Measurements from ENCODE around the gene MCM7.

The MCM7 gene

GRCh38 chr7:100066953-100067352 is 34.2 kb downstream of the MCM7 start:
- no peaks in the 10 kb centered on the region for H3K4me1 ChIP-seq (ENCODE audit: control insufficient read depth, insufficient read depth, low read length)
- WGBS (ENCODE audit: insufficient coverage, insufficient read length) = no CpG with 5 or more reads among the region's 7 CpGs
- peaks cover 17% of the 10 kb centered on the region for H3K9me3 ChIP-seq (ENCODE audit: control insufficient read depth, insufficient read depth, low read length)
- no peak for DNase-seq (ENCODE audit: low read depth, low spot score)
- H3K4me3 ChIP-seq (ENCODE audit: low read length) = no peak overlapping the region
- no peak overlapping the region for H3K27ac ChIP-seq (ENCODE audit: low read length)
- H3K27me3 ChIP-seq (ENCODE audit: control insufficient read depth, insufficient read depth, low read length) = no peaks in the 10 kb centered on the region
- H3K36me3 ChIP-seq (ENCODE audit: control insufficient read depth, insufficient read depth, low read length) = peaks cover 34% of the 10 kb centered on the region

GRCh38 chr7:100065452-100066186 is 35.6 kb downstream of the MCM7 start:
- peaks cover 25% of the 10 kb centered on the region for H3K36me3 ChIP-seq (ENCODE audit: control insufficient read depth, insufficient read depth, low read length)
- H3K27ac ChIP-seq (ENCODE audit: low read length) = no peak overlapping the region
- no peak overlapping the region for H3K4me3 ChIP-seq (ENCODE audit: low read length)
- WGBS (ENCODE audit: insufficient coverage, insufficient read length) = no CpG with 5 or more reads among the region's 8 CpGs
- peaks cover 3% of the 10 kb centered on the region for H3K9me3 ChIP-seq (ENCODE audit: control insufficient read depth, insufficient read depth, low read length)
- H3K27me3 ChIP-seq (ENCODE audit: control insufficient read depth, insufficient read depth, low read length) = no peaks in the 10 kb centered on the region
- DNase-seq (ENCODE audit: low read depth, low spot score) = no peak
- H3K4me1 ChIP-seq (ENCODE audit: control insufficient read depth, insufficient read depth, low read length) = no peaks in the 10 kb centered on the region

GRCh38 chr7:100064162-100064561 is 37.0 kb downstream of the MCM7 start:
- H3K4me3 ChIP-seq (ENCODE audit: low read length) = no peak overlapping the region
- H3K27me3 ChIP-seq (ENCODE audit: control insufficient read depth, insufficient read depth, low read length) = no peaks in the 10 kb centered on the region
- peaks cover 16% of the 10 kb centered on the region for H3K36me3 ChIP-seq (ENCODE audit: control insufficient read depth, insufficient read depth, low read length)
- DNase-seq (ENCODE audit: low read depth, low spot score) = no peak
- H3K9me3 ChIP-seq (ENCODE audit: control insufficient read depth, insufficient read depth, low read length) = no peaks in the 10 kb centered on the region
- no CpG with 5 or more reads among the region's 9 CpGs for WGBS (ENCODE audit: insufficient coverage, insufficient read length)
- H3K27ac ChIP-seq (ENCODE audit: low read length) = no peak overlapping the region
- H3K4me1 ChIP-seq (ENCODE audit: control insufficient read depth, insufficient read depth, low read length) = no peaks in the 10 kb centered on the region

GRCh38 chr7:100063376-100063775 is 37.8 kb downstream of the MCM7 start:
- DNase-seq (ENCODE audit: low read depth, low spot score) = no peak
- Histone ChIP-seq H3K4me3 (ENCODE audit: low read length) (no peak overlapping the region), H3K36me3 (ENCODE audit: control insufficient read depth, insufficient read depth, low read length) (peaks cover 16% of the 10 kb centered on the region), H3K4me1 (ENCODE audit: control insufficient read depth, insufficient read depth, low read length) (no peaks in the 10 kb centered on the region), H3K27ac (ENCODE audit: low read length) (no peak overlapping the region), H3K27me3 (ENCODE audit: control insufficient read depth, insufficient read depth, low read length) (no peaks in the 10 kb centered on the region), H3K9me3 (ENCODE audit: control insufficient read depth, insufficient read depth, low read length) (no peaks in the 10 kb centered on the region)
- no CpG with 5 or more reads among the region's 4 CpGs for WGBS (ENCODE audit: insufficient coverage, insufficient read length)

GRCh38 chr7:100061518-100062193 is 39.5 kb downstream of the MCM7 start:
- peaks cover 28% of the 10 kb centered on the region for H3K36me3 ChIP-seq (ENCODE audit: control insufficient read depth, insufficient read depth, low read length)
- H3K4me1 ChIP-seq (ENCODE audit: control insufficient read depth, insufficient read depth, low read length) = no peaks in the 10 kb centered on the region
- H3K27ac ChIP-seq (ENCODE audit: low read length) = no peak overlapping the region
- WGBS (ENCODE audit: insufficient coverage, insufficient read length) = no CpG with 5 or more reads among the region's 11 CpGs
- H3K27me3 ChIP-seq (ENCODE audit: control insufficient read depth, insufficient read depth, low read length) = no peaks in the 10 kb centered on the region
- H3K4me3 ChIP-seq (ENCODE audit: low read length) = no peak overlapping the region
- DNase-seq (ENCODE audit: low read depth, low spot score) = no peak
- H3K9me3 ChIP-seq (ENCODE audit: control insufficient read depth, insufficient read depth, low read length) = no peaks in the 10 kb centered on the region

- WGBS (ENCODE audit: insufficient coverage, insufficient read length) = no CpG with 5 or more reads among the region's 5 CpGs
- Histone ChIP-seq H3K9me3 (ENCODE audit: control insufficient read depth, insufficient read depth, low read length) (no peaks in the 10 kb centered on the region), H3K4me1 (ENCODE audit: control insufficient read depth, insufficient read depth, low read length) (no peaks in the 10 kb centered on the region), H3K27ac (ENCODE audit: low read length) (no peak overlapping the region), H3K4me3 (ENCODE audit: low read length) (no peak overlapping the region), H3K36me3 (ENCODE audit: control insufficient read depth, insufficient read depth, low read length) (peaks cover 24% of the 10 kb centered on the region), H3K27me3 (ENCODE audit: control insufficient read depth, insufficient read depth, low read length) (no peaks in the 10 kb centered on the region)
- DNase-seq (ENCODE audit: low read depth, low spot score) = no peak
These were observed 41.9 kb downstream of the MCM7 start for GRCh38 chr7:100059251-100059739.

GRCh38 chr7:100057006-100057405 is 44.2 kb downstream of the MCM7 start:
- Histone ChIP-seq H3K27ac (ENCODE audit: low read length) (no peak overlapping the region), H3K4me3 (ENCODE audit: low read length) (no peak overlapping the region), H3K4me1 (ENCODE audit: control insufficient read depth, insufficient read depth, low read length) (no peaks in the 10 kb centered on the region), H3K9me3 (ENCODE audit: control insufficient read depth, insufficient read depth, low read length) (no peaks in the 10 kb centered on the region), H3K36me3 (ENCODE audit: control insufficient read depth, insufficient read depth, low read length) (peaks cover 16% of the 10 kb centered on the region; the same call in 1 of the 2 replicates), H3K27me3 (ENCODE audit: control insufficient read depth, insufficient read depth, low read length) (no peaks in the 10 kb centered on the region)
- DNase-seq (ENCODE audit: low read depth, low spot score) = no peak
- WGBS (ENCODE audit: insufficient coverage, insufficient read length) = no CpG with 5 or more reads among the region's 10 CpGs

- no CpG with 5 or more reads among the region's 3 CpGs for WGBS (ENCODE audit: insufficient coverage, insufficient read length)
These were observed 48.0 kb downstream of the MCM7 start for GRCh38 chr7:100053215-100053614.

GRCh38 chr7:100051611-100052010 is 49.6 kb downstream of the MCM7 start:
- no peak for DNase-seq (ENCODE audit: low read depth, low spot score)
- Histone ChIP-seq H3K4me1 (ENCODE audit: control insufficient read depth, insufficient read depth, low read length) (no peaks in the 10 kb centered on the region), H3K4me3 (ENCODE audit: low read length) (no peak overlapping the region), H3K27me3 (ENCODE audit: control insufficient read depth, insufficient read depth, low read length) (no peaks in the 10 kb centered on the region), H3K27ac (ENCODE audit: low read length) (no peak overlapping the region), H3K36me3 (ENCODE audit: control insufficient read depth, insufficient read depth, low read length) (no peaks in the 10 kb centered on the region), H3K9me3 (ENCODE audit: control insufficient read depth, insufficient read depth, low read length) (no peaks in the 10 kb centered on the region)
- WGBS (ENCODE audit: insufficient coverage, insufficient read length) = no CpG with 5 or more reads among the region's 3 CpGs

More at GRCh38 chr7:100053215-100053614, 48.0 kb downstream of the MCM7 start:
- no peak overlapping the region for H3K4me3 ChIP-seq (ENCODE audit: low read length)
- no peaks in the 10 kb centered on the region for H3K4me1 ChIP-seq (ENCODE audit: control insufficient read depth, insufficient read depth, low read length)
- no peaks in the 10 kb centered on the region for H3K9me3 ChIP-seq (ENCODE audit: control insufficient read depth, insufficient read depth, low read length)
- no peak overlapping the region for H3K27ac ChIP-seq (ENCODE audit: low read length)
- no peak for DNase-seq (ENCODE audit: low read depth, low spot score)
- peaks cover 11% of the 10 kb centered on the region; the same call in 1 of the 2 replicates for H3K36me3 ChIP-seq (ENCODE audit: control insufficient read depth, insufficient read depth, low read length)
- H3K27me3 ChIP-seq (ENCODE audit: control insufficient read depth, insufficient read depth, low read length) = no peaks in the 10 kb centered on the region

- Histone ChIP-seq H3K27ac (ENCODE audit: low read length) (no peak within 1 kb of the TSS), H3K9me3 (ENCODE audit: control insufficient read depth, insufficient read depth, low read length) (no peaks in the 10 kb centered on the region), H3K27me3 (ENCODE audit: control insufficient read depth, insufficient read depth, low read length) (no peaks in the 10 kb centered on the region), H3K36me3 (ENCODE audit: control insufficient read depth, insufficient read depth, low read length) (no peaks in the 10 kb centered on the region), H3K4me1 (ENCODE audit: control insufficient read depth, insufficient read depth, low read length) (no peaks in the 10 kb centered on the region), H3K4me3 (ENCODE audit: low read length) (peak within 1 kb of the TSS; percentile 68)
- peak; percentile 64 for DNase-seq (ENCODE audit: low read depth, low spot score)
- WGBS (ENCODE audit: insufficient coverage, insufficient read length) = no CpG with 5 or more reads among the region's 47 CpGs
These were observed 51.5 kb downstream of the MCM7 start, which contains the start of gene ZSCAN21 for GRCh38 chr7:100049441-100050291. Gene ZSCAN21 (plus strand): TSS chr7:100049774. CDS start chr7:100057007, 7,233 bp downstream.
